RKO (cell line): Measurements from ENCODE around the gene ARHGAP25.

ENCODE experiments used
- DNase-seq: peaks from one replicate; pipeline ENCODE4 v3.0.0-alpha.2; 2016; ENCODE audit warnings: low spot score

The ARHGAP25 gene

GRCh38 chr2:68767996-68768395, 33.4 kb downstream of the ARHGAP25 start:
- DNase-seq, result no peak

- no peak for DNase-seq
Measured at GRCh38 chr2:68768461-68768860, 33.9 kb downstream of the ARHGAP25 start.

GRCh38 chr2:68768951-68769350, 34.3 kb downstream of the ARHGAP25 start:
- no peak for DNase-seq

GRCh38 chr2:68769586-68770270, 35.1 kb downstream of the ARHGAP25 start:
- no peak for DNase-seq

DNA sequence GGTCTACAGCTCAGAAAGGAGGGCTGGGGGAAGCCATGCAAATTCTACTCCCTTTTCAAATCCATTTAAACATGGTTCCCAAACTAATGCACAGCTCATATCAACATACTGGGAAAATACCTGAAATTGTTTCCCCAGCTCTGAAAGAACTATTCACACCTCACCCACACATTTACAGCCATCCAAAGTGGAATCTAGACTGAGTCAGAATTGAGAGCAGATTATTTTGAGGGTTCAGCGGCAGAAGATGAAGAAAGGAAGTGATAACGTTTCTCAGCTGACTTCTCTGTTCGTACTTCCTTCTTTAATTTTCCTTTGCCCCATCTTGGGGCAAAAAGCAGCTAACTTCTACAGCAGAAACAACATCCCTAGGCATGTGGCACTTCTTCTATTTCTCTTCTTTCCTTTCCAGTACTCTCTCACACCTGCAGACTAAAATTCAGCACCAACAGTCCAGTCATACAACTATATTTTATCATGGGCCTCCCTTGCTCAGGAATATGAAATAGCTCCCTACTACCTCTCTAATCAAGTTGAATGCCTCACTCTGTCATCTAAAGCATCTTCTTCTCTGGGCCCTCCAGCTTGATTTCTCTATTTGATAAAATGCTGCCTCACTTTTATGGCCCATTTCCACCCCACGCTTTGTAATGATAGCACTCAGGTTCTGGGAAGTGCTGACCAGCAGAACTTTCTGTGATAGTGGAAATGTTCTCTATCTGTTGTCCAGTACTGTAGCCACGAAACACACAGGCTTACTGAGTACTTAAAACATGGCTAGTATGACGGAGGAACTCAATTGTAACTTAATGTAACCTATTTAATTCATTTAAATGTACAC, 35.9 kb downstream of the ARHGAP25 start:
- DNase-seq, result no peak

- no peak for DNase-seq
Measured at GRCh38 chr2:68771211-68771751, 36.7 kb downstream of the ARHGAP25 start.

GRCh38 chr2:68772109-68772508, 37.5 kb downstream of the ARHGAP25 start:
- no peak for DNase-seq

DNA sequence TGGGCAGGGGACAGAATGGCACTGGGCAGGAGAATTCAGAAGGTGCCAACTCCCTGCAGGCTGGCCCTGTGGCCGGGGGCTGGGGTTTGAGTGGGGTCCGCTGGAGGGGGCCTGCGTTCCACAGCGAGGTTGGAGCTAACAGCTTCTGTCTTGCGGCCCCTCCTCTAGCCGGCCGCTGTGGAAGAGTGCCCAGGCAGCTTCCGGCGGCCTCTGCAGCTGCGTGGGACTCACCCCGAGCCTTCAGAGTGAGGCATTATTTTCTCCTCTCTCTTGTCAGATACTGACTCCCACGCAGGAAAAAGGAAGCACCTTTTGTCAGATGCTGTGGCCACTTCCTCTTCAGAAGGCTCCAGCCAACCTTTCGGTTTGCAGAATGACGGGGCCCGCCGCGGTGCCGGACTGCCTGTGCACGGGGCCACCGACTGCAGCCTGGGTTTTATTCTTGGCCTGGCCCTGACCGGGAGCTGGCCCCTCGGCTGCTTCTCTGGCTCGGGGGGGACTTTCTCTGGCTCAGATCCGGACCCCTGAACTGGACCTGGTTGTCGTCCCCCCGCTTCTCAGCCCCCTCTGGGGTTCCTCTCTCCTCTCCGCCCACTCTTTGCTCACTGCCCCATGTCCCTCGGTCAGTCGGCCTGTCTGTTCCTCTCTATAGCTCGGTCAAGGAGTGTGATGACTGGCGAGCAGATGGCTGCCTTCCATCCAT, 40.1 kb downstream of the ARHGAP25 start:
- DNase-seq, result no peak

GRCh38 chr2:68775272-68775842, 40.7 kb downstream of the ARHGAP25 start:
- DNase-seq, result no peak

GRCh38 chr2:68776124-68776523, 41.5 kb downstream of the ARHGAP25 start:
- DNase-seq, result no peak

DNA sequence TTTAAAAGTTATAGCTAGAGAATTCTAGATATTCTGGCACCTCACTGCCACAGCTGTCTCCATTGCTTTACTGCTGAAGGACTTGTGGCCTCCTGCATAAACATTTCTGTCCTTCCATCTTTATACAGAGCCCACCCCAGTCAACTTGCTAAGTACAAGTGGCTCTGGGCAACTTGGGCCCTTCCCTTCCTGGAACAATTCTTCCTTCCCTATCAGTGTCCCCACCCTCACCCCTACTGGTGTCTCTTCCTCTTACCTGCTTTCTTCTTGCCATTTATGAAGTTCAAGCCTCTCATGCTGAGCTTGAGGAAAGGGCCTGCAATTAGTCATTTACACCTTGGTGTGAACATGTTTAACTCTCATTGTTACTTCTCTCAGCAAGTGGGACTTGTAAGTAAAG, 45.0 kb downstream of the ARHGAP25 start:
- no peak for DNase-seq

DNA sequence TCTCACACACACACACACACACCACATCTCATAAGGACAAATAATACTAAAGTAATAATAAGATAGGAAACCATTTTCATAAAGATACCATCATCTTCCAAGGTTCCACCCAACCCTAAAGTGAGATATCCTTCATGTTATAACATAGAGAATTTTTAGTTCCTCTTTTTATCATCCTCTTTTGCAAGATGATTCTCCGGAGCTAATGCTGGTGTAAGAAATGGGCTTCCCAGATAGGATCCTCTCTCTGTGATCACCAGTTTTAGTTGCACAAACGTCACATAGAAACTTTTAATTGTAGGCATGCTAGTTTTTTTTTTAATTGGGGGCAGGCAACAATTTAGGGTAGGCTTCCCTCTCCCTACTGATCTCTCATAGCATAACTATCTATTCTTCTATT, 49.6 kb downstream of the ARHGAP25 start:
- no peak for DNase-seq

DNA sequence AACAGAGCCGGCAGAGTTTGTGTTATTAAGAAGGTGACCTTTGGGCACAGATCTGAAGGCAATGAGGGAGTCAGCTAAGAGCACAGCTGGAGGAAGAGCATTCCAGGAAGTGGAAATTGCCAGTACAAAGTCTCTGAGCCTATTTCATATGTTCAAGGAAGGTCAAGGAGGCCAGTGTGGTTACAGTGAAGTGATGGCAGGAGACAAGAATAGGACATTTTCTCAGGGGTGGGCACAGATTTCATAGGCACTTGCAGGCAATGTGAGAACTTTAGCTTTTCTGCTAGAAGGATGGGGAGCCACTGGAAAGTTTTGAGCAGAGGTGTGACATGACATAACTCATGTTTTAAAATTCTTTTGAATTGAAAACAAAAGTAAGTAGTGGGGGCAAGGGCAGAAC, 50.3 kb downstream of the ARHGAP25 start:
- DNase-seq, result no peak

DNA sequence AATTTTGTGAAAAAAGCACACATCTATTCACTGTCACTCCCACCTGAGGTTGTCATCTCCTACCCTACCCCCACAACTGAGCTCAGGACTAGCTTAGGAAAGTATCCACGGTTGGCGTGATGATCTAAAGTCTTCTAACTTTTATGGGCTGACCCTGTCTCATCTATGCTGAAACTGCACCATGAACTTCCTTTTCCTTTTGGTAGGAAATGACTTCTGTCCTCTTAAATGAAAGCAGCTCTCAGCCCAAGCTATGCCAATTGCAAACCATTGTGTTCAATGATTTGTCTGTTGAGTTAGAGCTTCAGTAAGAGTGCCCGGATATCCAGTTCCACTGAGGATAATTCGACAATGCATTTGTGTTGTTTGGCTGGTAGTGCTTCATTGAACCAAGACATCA, 52.7 kb downstream of the ARHGAP25 start:
- DNase-seq, result no peak

DNA sequence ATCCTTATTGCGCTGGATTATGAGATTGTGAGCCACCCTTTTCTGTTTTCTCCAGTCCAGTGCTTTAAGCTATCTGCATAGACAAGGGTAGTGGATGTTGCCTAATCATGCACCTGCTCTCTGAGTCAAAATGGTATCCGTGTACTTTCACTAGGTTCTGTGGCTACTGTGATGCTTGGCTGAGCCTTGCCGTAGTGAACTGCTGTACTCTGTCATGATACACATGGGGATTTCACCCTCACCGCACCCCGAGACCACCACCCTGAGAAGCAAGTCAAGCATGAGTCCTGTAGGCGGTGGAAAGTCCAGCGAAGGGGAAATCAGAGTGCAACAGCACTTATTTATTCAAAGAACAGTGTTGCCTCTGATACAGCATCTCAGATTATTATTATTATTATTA, 55.0 kb downstream of the ARHGAP25 start:
- DNase-seq, result no peak

DNA sequence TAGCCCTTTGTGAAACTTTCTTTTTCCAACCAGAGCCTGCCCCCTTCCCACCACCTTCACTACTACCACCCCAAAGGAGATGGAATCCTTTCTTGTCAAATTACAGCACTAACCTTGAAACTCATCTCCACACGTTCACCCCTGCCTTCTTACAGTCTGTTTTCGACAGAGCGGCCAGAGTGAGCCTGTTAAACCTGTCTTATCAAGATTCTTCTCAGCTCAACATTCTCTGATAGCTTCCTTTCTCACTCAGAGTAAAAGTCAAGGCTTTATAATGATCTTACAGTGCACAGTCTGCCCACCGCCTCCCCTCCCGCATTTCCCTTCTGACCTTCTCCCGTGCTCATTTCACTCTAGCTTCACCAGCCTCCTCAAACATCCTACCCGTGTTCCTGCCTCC, 56.0 kb downstream of the ARHGAP25 start:
- DNase-seq, result no peak

DNA sequence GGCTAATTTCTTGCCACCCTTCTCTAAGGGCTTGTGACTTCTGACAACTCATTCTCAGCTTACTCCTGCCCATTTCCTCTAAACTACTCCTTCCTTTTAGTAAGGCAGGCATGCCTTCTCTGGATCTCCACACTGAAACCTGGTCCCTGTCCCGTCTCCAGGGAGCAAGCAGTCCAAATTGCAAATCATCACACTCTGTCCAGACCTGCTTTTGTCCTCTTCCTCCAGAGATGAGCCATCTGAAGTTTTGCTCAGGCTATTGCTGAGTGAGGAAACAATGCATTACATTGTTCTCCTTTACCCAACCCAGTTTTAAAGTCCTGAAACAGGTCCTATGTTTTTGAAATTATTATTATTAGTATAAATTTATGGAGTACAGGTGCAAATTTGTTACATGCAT, 57.3 kb downstream of the ARHGAP25 start:
- DNase-seq, result no peak

DNA sequence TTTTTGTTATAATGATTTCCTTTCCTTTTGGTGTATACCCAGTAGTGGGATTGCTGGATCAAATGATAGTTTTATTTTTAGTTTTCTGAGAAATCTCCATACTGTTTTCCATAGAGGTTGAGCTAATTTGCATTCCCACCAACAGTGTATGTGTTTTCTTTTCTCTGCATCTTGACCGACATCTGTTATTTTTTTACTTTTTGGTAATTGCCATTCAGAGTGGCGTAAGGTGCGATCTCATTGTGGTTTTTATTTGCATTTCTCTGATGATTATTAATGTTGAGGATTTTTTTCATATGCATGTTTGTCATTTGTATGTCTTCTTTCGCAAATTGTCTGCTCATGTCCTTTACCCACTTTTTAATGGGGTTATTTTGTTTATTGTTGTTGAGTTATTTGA, 58.1 kb downstream of the ARHGAP25 start:
- no peak for DNase-seq

DNA sequence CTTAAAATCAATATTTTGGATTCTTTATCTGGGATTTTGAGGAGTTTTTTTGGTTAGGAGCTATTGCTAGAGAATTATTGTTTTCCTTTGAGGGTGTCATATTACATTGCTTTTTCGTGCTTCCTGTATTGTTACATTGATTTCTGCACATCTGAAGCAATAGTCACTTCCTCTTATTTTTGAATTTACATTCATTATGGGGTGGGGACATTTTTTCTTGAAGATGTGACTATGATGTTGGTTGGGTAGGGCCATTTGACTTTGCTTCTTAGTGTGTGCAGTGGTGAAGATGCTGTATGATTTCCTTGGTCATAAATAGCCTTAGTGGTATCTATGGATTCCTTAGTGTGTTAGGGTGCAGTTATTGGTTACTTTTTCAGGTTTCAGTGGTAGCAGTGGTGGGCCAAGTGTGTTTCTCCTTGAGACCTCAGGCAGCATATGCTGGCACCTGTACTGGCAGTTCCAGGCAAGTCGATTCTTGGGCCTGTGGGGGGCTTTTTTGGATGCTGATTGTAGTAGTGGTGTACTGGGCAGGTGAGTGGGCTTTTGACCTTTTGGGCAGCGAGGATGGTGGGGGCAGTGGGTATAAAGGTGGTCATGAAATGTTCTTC, 61.8 kb downstream of the ARHGAP25 start:
- DNase-seq, result no peak

GRCh38 chr2:68798569-68798968, 64.0 kb downstream of the ARHGAP25 start:
- DNase-seq, result no peak

GRCh38 chr2:68799140-68800026, 64.8 kb downstream of the ARHGAP25 start:
- no peak for DNase-seq
